ENCODE data around the gene WDR43. TPM values are rescaled to one million over a fixed set of nuclear protein-coding genes. Genes with fewer than 3 reads are reported as not detected.

The WDR43 gene
- 55.1 TPM for total RNA-seq

- peak; percentile 95 for DNase-seq
These were observed at the start of gene WDR43 for GRCh38 chr2:28894470-28895188. TSS of gene WDR43 (plus strand) at chr2:28894667. CDS start at chr2:28894699, 32 bp downstream.

GRCh38 chr2:28855193-28855592 lies 39.3 kb upstream of the WDR43 start:
- no peak for DNase-seq

- no peak for DNase-seq
These were observed 38.5 kb upstream of the WDR43 start for GRCh38 chr2:28855977-28856376.

GRCh38 chr2:28868611-28869010 lies 25.9 kb upstream of the WDR43 start:
- DNase-seq = no peak

- DNase-seq = no peak
These were observed 24.8 kb upstream of the WDR43 start for GRCh38 chr2:28869494-28870145.

- peak; percentile 94 for DNase-seq
These were observed 24.1 kb upstream of the WDR43 start, which contains the start of gene TRMT61B for GRCh38 chr2:28870146-28870891. TSS of gene TRMT61B (minus strand) at chr2:28870309. CDS start at chr2:28870277, 32 bp downstream.

GRCh38 chr2:28871620-28872019 lies 22.8 kb upstream of the WDR43 start:
- no peak for DNase-seq

- no peak for DNase-seq
These were observed 14.3 kb upstream of the WDR43 start for GRCh38 chr2:28880193-28880592.

GRCh38 chr2:28893488-28893887 lies 979 bp upstream of the WDR43 start:
- no peak for DNase-seq

GRCh38 chr2:28895189-28895893 lies 874 bp downstream of the WDR43 start:
- DNase-seq = no peak

GRCh38 chr2:28896906-28897305 lies 2.4 kb downstream of the WDR43 start:
- no peak for DNase-seq

- no peak for DNase-seq
These were observed 3.6 kb downstream of the WDR43 start for GRCh38 chr2:28898048-28898447.

- no peak for DNase-seq
These were observed 6.7 kb downstream of the WDR43 start for GRCh38 chr2:28901202-28901601.

GRCh38 chr2:28901841-28902240 lies 7.4 kb downstream of the WDR43 start:
- no peak for DNase-seq

GRCh38 chr2:28902584-28902983 lies 8.1 kb downstream of the WDR43 start:
- DNase-seq = no peak

GRCh38 chr2:28904295-28904694 lies 9.8 kb downstream of the WDR43 start:
- DNase-seq = no peak

GRCh38 chr2:28904802-28905457 lies 10.5 kb downstream of the WDR43 start:
- no peak for DNase-seq

GRCh38 chr2:28905533-28905932 lies 11.1 kb downstream of the WDR43 start:
- DNase-seq = no peak

- no peak for DNase-seq
These were observed 11.9 kb downstream of the WDR43 start for GRCh38 chr2:28906376-28906775.

- no peak for DNase-seq
These were observed 12.4 kb downstream of the WDR43 start for GRCh38 chr2:28906821-28907220.

GRCh38 chr2:28908172-28908571 lies 13.7 kb downstream of the WDR43 start:
- no peak for DNase-seq
